Activated T-cell treated with anti-CD3 and anti-CD28 coated beads for 4 hours (primary cell): ENCODE data around the gene MED7.
"Not testable (repeated sequence)": the region's sequence is repeated elsewhere in the genome, so short reads cannot be mapped to it uniquely, and the experiment has no call there.

ENCODE experiments used
- DNase-seq: peaks from one replicate; pipeline ENCODE4 v3.0.0-alpha.2; 2020

MED7 gene

DNA sequence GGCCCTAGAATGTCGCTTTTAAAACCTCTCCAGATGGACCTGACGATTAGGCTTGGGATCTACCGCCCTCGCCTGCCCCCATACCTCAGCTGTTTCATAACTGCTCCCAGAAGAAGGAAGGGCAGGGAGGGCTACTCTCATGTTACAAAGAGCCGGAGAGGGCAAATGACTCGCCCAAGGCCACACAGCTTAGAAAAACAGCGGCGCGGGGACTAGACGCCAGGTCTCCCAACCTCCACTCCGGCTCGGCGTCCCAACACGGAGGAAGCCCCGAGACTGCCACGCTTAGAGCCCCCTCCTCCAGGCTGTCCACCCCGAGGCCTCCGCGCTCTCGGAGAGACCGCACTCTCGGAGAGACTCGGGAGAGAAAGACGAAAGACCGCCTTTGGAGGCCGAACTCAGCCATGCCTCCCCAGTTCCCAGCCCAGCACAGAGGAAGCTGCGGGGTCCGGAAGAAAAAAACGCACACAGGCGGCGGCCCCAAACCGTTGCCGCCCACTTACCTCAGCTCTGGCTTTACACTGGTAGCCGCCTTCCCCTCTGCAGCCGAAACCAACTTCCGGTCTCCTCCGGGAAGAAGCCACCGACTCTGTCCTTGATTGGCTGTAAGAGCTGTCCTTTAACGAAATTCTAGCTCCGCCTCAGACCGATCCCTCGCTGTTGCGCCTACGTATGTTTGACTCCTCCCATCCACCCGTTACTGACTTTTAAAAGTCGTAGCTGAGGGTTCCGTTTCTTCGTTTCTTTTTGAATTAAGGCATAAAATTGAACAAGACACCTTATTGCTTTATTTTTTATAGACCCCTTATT is at the start of gene MED7:
Gene MED7, minus strand, starts transcription at position 549 of the 810 bp plus-strand sequence. CDS start 3,434 bp downstream, outside the sequence.
- DNase-seq = peak; percentile 83

GRCh38 chr5:157189223-157189622 is 46.6 kb upstream of the MED7 start:
- no peak for DNase-seq

GRCh38 chr5:157188270-157188669 is 45.6 kb upstream of the MED7 start:
- DNase-seq = no peak

GRCh38 chr5:157187046-157187754 is 44.5 kb upstream of the MED7 start:
- DNase-seq = no peak

GRCh38 chr5:157186309-157187045 is 43.8 kb upstream of the MED7 start:
- DNase-seq = no peak

GRCh38 chr5:157185122-157185521 is 42.5 kb upstream of the MED7 start:
- not testable (repeated sequence) for DNase-seq

DNA sequence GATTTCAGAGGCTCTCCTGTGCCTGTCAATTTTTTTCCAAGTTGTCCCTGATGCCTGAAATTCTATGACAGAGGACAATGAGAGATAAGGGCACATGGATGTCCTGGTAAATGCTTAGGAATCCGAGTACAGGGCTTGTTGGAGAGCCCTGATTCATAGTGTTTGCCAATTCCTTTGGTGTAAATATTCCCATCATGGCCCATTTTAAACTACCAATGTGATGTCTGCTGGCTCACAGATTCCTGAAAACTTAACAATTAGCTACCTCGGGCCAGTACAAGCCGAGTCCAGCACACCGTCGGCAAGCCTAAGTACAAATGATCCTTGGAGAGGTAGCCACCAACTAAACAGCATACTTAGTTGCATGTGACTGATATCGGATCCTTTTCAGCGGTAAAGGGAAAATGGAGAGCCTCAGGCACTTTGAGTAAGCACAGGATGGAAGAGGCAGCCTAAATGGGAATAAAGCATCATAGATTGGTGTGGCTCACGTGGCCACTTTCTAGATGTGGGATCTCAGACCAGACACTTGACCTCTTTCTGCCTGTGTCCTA is 41.5 kb upstream of the MED7 start:
- DNase-seq = no peak

DNA sequence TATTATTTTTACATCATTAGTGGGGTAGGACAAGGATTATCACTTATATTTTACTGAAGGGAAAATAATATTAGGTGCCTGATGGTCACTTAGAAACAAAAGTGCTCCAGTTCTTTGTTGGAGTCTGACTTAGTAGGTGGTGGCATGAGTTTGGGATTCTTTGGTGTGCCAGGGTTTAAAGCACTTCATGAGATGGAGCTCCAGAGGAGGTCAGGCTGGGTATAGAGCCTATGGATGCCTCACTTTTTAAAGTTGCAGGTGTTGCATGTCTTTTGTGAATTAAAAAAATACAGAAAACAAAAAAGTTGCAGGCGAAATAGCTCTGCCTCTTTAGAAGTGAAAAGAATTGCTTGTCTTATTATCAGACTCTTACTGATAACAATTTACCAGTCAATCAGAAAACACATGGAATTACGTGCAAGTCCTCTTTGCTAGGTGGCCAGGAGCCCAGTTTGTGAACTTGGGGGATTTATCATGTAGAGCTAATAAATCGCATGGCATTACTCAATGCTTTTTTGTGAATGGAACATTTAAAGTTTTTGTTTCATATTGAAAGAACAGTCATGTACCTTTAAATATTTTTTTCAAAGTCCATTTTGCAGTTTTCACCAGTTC is 39.6 kb upstream of the MED7 start:
- no peak for DNase-seq

- DNase-seq = no peak
Observed at GRCh38 chr5:157180374-157181264, 38.0 kb upstream of the MED7 start, which contains the start of gene ITK. ITK (plus strand) TSS chr5:157180840; CDS start chr5:157180978, 138 bp downstream.

DNA sequence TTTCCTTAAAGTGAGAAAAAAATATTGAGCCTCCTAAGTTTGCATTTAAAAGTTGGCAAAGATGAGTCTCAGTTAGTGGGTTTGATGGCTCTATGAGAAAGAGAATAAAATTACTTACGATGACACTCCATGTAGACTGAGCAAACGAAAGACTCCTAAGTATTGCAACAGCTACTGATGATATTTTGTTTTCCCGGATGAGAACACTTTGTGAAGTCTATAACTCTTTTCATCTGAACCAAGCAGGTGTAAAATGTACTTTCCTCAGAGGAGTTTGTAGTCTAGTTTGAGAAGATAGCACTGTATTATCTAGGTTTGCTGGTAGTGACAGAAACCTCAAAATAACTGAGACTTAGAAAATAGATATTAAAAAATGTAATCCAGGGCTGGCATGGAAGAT is 36.3 kb upstream of the MED7 start:
- DNase-seq = no peak

- DNase-seq = no peak
Observed at GRCh38 chr5:157177953-157178352, 35.3 kb upstream of the MED7 start.

DNA sequence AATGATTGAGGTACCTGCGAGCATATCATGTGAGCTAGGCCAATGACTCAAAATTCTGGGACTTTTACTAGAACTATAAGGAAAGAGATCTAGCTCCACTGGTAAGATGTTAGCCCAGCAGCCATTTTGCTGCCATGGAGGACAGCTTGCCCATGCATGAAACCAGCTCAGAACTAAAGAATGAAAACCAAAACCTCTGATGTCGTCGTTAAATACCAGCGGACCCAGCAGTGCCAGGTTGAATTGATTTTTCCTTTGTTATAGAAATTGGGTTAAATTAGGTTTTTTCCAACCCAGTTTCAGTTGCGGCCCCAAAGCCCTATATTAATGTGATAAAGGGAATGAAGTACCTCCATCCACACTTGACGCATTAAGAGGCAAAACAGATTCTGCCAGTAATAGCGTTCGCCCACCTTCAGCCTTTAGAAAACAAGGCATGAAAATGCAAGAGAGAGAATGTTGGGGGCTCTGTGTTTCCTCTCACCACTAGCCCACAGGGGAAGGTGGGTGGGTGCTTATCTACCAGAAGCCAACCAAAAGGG is 32.5 kb upstream of the MED7 start:
- no peak for DNase-seq

DNA sequence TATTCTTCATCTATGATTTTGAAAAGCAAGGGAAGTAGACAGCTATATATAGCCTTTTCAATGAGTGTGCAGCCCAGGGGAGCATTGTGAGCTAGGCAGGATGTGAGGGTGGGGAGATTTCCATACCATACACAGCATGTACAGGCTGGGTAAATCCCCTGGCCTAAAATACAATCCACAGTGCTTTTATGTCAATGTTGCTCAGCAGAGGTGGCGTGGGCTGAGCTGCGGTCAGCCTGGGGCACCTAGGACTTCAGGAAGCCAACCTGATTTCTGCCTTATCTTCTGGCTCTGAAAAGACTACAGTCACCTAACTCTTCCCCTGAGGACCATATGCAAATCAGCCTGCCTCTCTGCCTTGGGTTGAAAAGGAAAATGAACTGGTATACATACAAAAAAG is 29.7 kb upstream of the MED7 start:
- DNase-seq = peak; percentile 76

- DNase-seq = no peak
Observed at GRCh38 chr5:157168286-157168685, 25.6 kb upstream of the MED7 start.

DNA sequence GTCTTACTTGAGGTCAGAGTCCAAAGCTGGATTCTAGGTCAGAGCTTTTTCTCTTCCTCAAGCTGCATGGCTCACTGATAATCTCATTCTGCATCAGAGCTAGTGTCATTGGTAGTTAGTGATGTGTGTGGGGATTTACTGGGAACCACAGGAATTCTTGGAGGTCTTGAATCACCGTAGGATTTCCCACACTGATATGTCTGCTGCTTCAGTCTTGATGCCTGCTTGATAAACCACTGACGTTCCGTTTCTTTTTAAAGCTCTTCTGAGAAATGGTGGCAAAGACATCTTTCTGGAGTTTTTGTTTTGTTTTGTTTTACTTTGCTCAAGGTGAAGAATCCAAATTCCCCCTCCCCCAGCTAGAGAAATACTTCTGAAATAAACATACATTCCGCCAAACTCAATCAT is 24.6 kb upstream of the MED7 start:
- no peak for DNase-seq

DNA sequence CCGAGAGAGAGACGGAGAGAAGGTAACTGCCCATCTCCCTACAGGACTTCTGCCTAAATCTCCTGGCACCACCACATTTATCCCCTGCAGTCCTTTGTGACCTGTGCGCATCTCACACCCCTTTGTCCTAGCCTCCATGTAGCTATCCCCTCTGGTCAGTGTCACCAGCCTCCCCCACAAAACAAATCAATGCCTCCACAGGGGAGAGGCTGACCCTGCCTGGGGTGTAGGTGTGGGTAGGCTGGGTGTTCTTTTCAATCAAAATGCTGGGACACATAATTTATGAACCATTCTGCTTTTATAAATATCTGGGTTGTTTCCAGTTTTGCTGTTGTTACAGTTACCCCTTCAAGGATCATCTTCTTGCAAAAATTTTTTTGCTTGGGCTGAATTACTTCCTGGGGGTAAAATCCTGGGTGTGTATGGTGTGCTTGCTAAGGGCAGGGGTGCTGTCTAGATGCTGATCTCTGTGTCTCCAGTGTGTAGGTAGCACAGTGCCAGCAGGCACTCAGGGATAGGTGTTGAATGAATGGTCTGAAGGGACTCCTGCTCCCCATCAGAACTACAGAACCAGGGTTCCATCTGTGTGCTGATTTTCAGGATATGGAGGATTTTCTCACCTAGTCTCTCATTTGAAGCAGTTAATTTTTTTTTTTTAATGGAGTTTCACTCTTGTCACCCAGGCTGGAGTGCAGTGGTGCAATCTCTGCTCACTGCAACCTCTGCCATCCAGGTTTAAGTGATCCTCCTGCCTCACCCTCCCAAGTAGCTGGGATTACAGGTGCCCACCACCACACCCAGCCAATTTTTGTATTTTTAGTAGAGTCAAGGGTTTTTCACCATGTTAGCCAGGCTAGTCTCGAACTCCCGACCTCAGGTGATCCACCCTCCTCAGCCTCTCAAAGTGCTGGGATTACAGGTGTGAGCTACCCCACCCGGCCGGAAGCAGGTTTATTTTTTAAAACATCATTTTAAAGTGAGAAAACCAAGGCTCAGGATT is 23.8 kb upstream of the MED7 start, which contains the start of gene GARIN3:
Gene GARIN3, minus strand, starts transcription at position 51 of the 1,000 bp plus-strand sequence. CDS start 96 bp downstream, outside the sequence.
- DNase-seq = no peak

GRCh38 chr5:157165668-157166067 is 23.0 kb upstream of the MED7 start:
- no peak for DNase-seq

- no peak for DNase-seq
Observed at GRCh38 chr5:157165261-157165660, 22.6 kb upstream of the MED7 start.

GRCh38 chr5:157164521-157164920 is 21.9 kb upstream of the MED7 start:
- DNase-seq = no peak
